Transverse colon (tissue), 4 donors: ENCODE measurements around the gene AKAP7.

Experiments
- CTCF ChIP-seq, 5 experiments: fragments of 200-600 bp in 3 of 5; fragments of 450-650 bp in 2 of 5; sonication (generic) in 3 of 5; IDR thresholded peaks; 1 replicate in 2 of 5; 2 replicates in 3 of 5; pipeline ENCODE4 v1.5.1; 2016 to 2017; ENCODE audit warnings: antibody characterized with exemption in 5 of 5, inconsistent platforms in 3 of 5, mild to moderate bottlenecking in 2 of 5, moderate library complexity in 1 of 5
- POLR2AphosphoS5 ChIP-seq, 3 donors: sonication (generic); formaldehyde crosslinking; IDR thresholded peaks; one replicate each; pipeline ENCODE4 v1.6.1; 2016; ENCODE audit warnings: antibody characterized with exemption in 3 of 3

GRCh38 chr6:131163886-131164285 is 28.6 kb downstream of the AKAP7 start:
- TF ChIP-seq CTCF (IDR thresholded peaks at IDR 0.05) (no peak), POLR2AphosphoS5 (IDR thresholded peaks at IDR 0.05) (no peak)
